NCI-H2196 (cell line): ENCODE data around the gene RASGEF1C.
"Not testable (repeated sequence)": the region's sequence is repeated elsewhere in the genome, so short reads cannot be mapped to it uniquely, and the experiment has no call there.

Experiments used
- DNase-seq: peaks from one replicate; lab custom pipeline; 2025; ENCODE audit not compliant: unreplicated experiment; lab: John Stamatoyannopoulos, UW

Gene RASGEF1C

GRCh38 chr5:180212363-180213255 lies 3.6 kb upstream of the RASGEF1C start:
- peak; percentile 28 for DNase-seq

GRCh38 chr5:180211761-180212035 lies 2.7 kb upstream of the RASGEF1C start:
- no peak for DNase-seq

DNA sequence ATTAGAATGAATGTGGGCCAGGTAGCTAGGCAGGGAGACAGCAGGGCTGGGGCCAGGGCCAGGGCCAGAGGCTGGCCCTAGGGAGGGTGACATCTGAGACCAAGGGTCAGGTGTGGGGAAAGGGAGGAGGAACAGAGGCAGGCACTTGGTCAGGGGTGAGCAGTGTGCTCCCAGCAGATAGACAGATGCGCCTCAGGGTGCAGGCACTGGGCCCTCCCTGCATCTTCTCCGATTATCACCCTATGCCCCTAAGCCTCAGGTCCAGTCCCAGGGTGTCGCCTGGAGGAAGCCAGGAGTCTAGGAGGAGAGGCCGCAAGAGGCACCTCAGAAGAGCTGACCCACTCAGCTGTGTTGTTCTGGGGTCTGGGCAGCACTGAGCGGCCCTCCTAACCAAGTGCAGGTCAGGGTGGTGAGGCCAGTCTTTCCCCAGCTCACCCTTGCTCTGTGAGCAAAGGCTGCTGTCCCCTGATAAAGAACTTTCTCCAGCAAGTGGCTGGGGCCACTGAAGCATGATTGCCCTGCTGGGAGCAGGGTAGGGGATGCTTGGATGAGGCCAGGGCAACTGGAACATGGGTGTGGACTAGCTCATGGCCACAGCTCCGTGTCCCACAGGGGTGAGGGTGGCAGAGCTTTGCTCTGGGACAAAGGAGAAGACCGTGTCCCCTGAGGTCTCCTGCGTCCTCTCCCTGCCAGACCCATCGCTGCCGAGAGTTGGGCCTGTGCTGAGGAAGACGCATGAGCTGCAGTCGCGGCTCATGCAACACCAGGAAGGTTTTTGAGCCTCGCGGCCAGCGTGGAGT lies 2.1 kb upstream of the RASGEF1C start:
- DNase-seq = no peak

DNA sequence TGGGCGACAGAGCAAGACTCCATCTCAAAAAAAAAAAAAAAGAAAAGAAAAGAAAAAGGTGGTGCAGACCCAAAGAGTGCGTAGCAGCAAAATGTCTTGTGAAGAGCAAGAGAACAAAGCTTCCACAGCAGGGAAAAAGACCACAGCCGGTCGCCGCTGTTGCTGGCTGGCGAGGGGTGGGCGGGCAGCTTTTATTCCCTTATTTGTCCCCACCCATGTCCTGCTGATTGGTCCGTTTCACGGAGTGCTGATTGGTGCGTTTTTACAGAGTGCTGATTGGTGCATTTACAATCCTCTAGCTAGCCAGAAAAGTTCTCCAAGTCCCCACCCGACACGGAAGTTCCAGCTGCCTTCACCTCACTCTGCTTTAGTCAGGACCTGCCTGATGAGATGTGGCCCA lies 1.1 kb upstream of the RASGEF1C start:
- not testable (repeated sequence) for DNase-seq

DNA sequence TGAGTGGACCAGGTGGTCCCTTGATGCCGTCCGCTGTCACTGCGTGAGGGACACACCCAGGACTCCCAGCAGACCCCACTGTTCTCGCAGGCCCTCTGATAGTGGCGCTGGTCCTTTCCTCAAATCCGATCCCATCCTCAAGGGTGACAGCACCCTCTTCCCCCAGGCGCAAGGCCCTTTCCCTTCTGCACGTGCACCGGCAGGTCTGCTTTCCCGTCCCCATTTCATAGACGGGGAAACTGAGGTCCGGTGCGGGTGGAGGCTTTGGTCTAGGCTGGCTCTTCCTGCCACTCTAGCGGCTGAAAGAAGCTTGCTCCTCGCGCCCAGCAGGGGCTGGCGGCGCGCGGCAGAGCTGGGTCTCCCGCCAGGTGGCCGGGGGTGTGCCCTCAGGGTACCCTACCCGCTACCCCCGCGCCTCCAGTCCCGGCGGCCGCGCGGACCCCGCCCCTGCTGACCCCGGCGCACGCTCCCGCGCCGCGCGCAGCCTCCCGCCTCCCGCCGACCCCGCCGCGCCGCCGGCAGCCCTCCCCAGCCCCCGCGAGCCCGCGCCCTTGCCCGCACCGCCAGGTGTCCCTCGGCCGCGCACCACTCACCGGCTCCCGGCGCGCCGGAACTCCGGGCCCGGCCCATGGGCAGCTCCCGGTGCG lies 453 bp downstream of the RASGEF1C start:
- DNase-seq = peak; percentile 50

DNA sequence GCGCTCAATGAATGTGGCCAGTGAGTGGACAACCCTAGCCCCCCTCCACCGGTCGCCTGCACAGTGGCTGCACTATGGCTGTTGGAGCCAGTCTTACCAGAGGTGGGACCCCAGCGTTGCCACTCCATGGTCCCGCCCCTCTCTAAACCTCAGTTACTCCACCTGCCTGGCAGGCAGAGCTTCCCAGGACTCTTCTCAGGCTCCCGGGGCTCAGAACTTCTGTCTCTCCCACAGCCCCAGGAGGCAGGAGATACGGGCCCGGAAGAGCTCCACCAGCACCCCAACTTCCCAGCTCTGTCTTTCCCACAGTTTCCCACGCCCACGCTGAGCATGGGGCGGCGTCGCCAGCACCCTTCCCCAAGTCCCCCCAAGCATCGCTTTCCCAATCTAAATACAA lies 975 bp downstream of the RASGEF1C start:
- DNase-seq = no peak

- no peak for DNase-seq
Observed at GRCh38 chr5:180207593-180207992, 1.4 kb downstream of the RASGEF1C start.

- DNase-seq = no peak
Observed at GRCh38 chr5:180206993-180207392, 2.0 kb downstream of the RASGEF1C start.

DNA sequence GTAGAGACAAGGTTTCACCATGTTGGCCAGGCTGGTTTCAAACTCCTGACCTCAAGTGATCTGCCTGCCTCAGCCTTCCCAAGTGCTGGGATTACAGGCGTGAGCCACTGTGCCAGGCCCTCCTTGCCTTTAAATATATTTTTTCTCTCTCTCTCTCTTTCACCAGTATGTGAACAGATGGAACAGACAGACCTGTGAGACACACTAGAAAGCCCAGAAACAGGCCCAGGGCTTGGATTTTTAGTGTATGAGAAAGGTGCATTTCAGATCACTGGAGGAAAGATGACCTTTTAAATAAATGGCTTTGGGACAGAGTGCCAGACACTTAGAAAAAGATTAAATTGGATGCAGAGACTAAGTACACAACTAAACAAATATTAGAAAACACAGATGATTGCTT lies 3.1 kb downstream of the RASGEF1C start:
- no peak for DNase-seq

DNA sequence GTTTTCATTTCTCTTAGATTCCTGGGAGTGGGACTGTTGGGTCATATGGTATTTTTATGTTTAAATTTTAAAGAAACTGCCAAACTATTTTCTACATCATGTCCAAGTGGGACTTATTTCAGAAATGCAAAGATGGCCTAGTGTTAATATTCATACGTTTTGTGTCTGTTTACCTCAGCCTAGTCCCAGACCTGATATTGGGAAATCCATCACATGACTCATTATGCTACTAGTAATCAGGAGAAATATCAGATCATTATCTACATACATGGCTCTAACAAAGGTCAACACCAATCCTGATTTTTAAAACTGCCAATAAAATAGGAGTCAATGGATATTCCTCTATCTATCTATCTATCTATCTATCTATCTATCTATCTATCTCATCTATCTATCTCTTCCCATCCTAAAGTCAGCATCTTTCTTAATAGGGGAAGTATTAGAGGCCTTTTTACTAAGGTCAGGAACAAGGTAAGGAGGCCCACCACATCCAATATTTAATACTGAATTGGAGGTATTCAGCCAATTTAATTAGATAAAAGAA lies 4.7 kb downstream of the RASGEF1C start:
- DNase-seq = no peak

DNA sequence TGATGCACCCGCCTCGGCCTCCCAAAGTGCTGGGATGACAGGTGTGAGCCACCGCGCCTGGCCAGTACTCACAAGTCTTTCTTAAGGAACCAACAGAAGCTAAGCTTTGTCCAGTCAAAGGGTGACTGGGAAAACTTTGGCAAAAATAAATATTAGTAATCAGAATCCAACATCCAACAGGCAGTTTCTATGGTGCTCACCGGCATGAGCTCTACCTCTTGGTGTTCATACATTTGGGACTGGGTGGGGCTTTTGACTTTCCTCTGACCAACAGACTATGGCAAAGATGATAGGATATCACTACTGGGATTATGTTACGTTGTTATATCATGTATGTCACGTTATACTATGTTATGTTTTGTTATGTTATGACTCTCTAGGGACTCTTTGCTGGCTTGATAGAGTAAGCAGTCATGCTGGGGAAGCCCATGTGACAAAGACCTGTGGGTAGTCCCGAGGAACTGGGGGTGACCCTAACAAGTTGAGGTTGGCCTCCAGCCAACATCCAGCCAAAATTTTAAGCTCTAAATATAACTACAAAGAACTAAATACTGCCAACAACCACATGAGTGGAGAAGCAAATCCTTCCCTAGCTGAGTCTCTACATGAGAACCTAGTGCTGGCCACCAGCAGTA lies 6.0 kb downstream of the RASGEF1C start:
- no peak for DNase-seq

- peak; percentile 51 for DNase-seq
Observed at GRCh38 chr5:180201051-180201987, 7.7 kb downstream of the RASGEF1C start.

DNA sequence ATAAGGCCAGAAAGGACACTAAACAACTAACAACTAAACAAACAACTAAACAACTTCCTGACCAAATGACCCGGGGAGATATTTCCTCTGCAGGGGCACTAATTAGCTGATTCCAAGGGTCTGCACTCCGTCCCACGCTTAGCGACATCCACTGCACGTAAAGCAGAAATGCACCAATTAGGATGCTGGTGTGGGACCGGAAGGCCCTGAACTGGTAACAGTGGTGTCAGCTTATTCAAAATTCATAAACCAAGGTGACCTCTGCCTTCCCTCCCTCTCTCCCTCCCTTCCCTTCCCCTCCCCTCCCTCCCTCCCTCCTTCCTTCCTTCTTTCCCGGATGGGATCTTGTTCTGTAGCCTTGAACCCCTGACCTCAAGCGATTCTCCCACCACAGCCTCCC lies 9.6 kb downstream of the RASGEF1C start:
- no peak for DNase-seq

DNA sequence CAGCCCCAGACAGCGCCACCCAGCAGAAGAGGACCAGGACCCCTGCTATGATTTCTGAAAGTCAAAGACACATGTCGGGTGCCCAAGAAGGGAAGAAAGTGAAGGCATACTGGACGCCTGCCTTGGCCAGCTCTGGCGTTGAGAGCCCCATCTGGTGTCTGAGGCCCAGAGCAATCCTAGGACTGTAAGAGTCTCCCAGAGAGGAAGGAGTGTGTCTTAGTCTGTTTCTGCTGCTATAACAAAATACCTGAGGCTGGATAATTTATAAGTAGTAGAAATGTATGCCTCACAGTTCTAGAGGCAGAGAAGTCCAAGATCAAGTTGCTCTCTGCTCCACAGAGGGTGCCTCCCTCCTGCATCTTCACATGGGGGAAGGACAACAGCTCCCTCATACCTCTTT lies 10.8 kb downstream of the RASGEF1C start:
- no peak for DNase-seq

- DNase-seq = no peak
Observed at GRCh38 chr5:180197016-180197702, 11.9 kb downstream of the RASGEF1C start.

DNA sequence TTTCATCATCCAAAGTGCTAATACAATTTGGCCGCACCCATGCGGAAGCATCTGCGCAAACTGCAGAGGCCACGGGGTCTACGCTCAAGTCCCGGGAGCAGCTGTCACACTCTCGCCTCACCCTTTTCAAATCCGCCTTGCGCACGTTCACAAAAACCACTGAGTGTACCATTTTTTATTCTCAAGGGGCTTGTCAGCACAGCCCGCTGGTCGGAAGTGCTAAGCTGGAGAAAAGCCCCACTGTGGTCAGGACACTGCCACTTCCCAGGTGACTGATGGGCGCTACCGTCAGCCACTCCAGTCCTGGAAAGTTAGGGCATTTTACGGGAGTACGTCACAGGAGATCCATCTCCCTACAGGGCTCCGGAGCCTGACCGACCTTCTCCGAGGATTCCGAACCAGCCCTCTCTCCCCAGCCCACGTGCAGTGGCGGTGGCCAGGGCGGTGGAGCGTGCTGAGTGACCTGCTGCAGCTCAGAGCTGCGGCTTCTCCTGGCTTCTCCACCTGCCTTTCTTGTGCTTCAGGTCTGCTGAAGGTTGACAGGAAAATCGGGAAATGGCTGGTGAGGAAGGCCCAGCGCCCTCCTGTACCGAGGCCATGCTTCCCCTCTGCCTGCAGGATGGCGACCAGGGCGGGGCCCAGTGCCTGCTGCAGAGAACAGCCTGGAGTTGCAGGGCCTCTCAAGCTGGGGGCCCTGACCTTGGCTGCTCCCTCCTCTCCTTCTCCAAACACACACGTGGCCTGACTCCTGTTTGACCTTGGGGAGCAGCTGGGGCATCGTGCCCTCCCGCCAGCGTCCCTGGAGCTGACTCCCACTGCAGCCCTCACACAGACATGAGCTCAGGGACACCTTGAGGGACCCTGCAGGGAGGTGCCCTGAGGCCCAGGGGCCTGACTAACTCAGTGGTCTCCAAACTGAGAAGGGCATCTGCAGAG lies 14.3 kb downstream of the RASGEF1C start:
- DNase-seq = no peak

GRCh38 chr5:180193749-180194375 lies 15.1 kb downstream of the RASGEF1C start:
- DNase-seq = no peak

- no peak for DNase-seq
Observed at GRCh38 chr5:180191716-180192115, 17.3 kb downstream of the RASGEF1C start.
